Measurements from ENCODE around the gene TAC3.

DNA sequence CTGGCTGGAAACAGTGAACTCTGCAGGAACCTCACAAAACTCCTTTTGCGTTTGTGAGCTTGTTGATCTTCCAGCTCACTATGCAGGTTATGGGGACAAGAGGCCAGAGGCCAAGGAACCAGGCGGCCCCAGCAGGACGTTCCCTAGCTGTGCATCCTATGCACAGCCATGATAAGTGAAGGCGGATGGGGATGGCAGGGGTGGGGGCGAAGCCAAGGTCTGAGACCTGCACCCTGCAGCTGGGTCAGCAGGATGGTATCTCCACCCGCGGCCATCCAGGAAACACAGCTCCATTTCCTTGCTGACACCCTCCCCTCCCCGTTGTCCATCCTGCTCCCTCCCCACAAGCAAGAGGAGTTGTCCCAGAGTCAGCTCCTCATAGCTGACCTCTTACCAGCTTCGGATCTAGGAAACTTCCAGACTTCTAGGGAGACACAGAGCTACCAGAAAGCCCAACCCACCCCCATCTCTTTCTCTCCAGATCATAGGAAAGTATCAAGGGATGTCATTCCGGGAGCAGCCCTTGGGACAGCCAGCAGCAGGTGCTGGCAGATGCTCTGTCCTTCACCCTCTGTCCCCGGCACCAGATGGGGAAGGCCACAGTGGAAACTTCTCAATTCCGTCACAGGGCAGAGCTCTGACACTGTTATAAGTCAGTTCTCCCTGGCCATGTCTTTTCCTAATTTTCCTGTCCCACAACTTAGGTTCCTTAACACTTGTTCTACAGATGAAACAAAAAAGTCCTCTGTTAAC lies 19.4 kb downstream of the TAC3 start:
- TF ChIP-seq, protein P1, sequence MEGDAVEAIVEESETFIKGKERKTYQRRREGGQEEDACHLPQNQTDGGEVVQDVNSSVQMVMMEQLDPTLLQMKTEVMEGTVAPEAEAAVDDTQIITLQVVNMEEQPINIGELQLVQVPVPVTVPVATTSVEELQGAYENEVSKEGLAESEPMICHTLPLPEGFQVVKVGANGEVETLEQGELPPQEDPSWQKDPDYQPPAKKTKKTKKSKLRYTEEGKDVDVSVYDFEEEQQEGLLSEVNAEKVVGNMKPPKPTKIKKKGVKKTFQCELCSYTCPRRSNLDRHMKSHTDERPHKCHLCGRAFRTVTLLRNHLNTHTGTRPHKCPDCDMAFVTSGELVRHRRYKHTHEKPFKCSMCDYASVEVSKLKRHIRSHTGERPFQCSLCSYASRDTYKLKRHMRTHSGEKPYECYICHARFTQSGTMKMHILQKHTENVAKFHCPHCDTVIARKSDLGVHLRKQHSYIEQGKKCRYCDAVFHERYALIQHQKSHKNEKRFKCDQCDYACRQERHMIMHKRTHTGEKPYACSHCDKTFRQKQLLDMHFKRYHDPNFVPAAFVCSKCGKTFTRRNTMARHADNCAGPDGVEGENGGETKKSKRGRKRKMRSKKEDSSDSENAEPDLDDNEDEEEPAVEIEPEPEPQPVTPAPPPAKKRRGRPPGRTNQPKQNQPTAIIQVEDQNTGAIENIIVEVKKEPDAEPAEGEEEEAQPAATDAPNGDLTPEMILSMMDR (IDR thresholded peaks at IDR 0.05; ENCODE audit: poor library complexity), result no peak
- TF ChIP-seq EZH2 (IDR thresholded peaks at IDR 0.05; ENCODE audit: borderline replicate concordance), result no peak

All from hepatocyte (in vitro differentiated cells).